Measurements from ENCODE around the gene VWA3A. TPM values are rescaled to one million over a fixed set of nuclear protein-coding genes. Genes with fewer than 3 reads are reported as not detected.

VWA3A gene
- total RNA-seq, 4 donors from 2014 or later = 0.17 to 2.0 TPM; not detected in 2

DNA sequence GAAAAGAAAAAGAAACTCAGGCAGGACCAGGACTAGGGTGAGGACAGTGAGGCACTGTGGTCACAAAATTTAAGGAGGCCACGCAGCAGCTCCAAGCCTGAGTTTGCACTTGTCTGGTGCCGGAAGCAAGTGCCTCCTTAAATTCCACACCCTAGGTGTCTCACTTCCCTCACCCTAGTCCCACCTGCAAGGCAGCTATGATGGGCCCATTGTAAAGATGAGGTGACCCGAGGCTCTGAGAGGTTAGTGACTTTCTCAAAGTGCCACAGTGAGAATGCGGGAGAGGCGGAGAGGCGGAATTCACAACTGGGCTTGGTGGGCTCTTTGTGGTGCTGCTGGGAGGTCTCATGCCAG, 92.3 kb downstream of the VWA3A start:
- WGBS, 2 donors = 93 to 97% methylated on average over 6 of the region's 6 CpGs
- H3K4me3 ChIP-seq (ENCODE audit: low read depth, poor library complexity, severe bottlenecking) = no peak overlapping the region
- intact Hi-C loops (cut with DNase I; ENCODE audit: low total_unique reads) = no loop called here
- no peak for DNase-seq (ENCODE audit: low spot score in 2 of 2)
- TF ChIP-seq, protein P1, sequence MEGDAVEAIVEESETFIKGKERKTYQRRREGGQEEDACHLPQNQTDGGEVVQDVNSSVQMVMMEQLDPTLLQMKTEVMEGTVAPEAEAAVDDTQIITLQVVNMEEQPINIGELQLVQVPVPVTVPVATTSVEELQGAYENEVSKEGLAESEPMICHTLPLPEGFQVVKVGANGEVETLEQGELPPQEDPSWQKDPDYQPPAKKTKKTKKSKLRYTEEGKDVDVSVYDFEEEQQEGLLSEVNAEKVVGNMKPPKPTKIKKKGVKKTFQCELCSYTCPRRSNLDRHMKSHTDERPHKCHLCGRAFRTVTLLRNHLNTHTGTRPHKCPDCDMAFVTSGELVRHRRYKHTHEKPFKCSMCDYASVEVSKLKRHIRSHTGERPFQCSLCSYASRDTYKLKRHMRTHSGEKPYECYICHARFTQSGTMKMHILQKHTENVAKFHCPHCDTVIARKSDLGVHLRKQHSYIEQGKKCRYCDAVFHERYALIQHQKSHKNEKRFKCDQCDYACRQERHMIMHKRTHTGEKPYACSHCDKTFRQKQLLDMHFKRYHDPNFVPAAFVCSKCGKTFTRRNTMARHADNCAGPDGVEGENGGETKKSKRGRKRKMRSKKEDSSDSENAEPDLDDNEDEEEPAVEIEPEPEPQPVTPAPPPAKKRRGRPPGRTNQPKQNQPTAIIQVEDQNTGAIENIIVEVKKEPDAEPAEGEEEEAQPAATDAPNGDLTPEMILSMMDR (IDR thresholded peaks at IDR 0.05) = no peak
- no peak for TF ChIP-seq POLR2A (IDR thresholded peaks at IDR 0.05)

DNA sequence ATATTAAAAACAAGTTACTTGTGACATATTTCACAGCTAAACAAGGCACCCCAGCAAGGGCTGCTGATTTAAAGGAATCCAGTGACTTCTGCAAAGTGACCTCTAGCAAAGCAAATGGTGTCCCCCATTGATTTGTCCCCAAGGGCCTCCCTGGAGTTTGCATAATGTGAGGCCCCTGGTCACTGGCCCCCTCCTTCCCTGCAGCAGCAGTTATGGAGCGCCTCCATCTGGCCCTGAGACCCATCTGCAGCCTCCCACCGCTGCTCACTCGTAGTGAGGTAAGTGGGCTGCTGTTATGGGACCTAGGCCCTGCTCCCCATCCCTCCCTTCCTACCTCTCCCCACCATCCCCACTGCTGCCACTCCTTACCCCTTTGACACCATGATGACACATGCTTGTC, 94.2 kb downstream of the VWA3A start:
- DNase-seq (ENCODE audit: low spot score in 2 of 2) = no peak
- TF ChIP-seq, protein P1 (IDR thresholded peaks at IDR 0.05) = no peak
- no peak for TF ChIP-seq POLR2A (IDR thresholded peaks at IDR 0.05)
- no peak overlapping the region for H3K4me3 ChIP-seq (ENCODE audit: low read depth, poor library complexity, severe bottlenecking)
- 73 to 88% methylated on average over 3 of the region's 3 CpGs for WGBS, 2 donors
- intact Hi-C loops (cut with DNase I; ENCODE audit: low total_unique reads) = loop anchor here (5.0 kb wide), 1 partner anchor 184 kb away; the partner anchor contains the start of gene PDZD9

DNA sequence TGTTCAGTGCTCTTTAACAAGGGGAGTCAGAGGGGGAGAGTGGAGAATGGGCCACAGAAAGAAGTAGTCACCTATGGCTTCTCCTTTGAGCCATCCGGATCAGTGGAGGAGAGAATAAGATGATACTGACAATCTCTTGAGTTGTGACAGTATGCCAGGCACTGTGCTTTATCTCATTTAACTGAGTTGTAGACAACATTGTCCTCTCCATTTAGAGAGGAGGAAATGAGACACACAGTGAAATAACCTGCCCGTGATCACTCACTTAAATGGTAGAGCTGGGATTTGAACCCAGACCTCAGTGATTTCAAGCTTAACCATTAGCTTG, 95.9 kb downstream of the VWA3A start:
- DNase-seq (ENCODE audit: low spot score in 2 of 2) = no peak

DNA sequence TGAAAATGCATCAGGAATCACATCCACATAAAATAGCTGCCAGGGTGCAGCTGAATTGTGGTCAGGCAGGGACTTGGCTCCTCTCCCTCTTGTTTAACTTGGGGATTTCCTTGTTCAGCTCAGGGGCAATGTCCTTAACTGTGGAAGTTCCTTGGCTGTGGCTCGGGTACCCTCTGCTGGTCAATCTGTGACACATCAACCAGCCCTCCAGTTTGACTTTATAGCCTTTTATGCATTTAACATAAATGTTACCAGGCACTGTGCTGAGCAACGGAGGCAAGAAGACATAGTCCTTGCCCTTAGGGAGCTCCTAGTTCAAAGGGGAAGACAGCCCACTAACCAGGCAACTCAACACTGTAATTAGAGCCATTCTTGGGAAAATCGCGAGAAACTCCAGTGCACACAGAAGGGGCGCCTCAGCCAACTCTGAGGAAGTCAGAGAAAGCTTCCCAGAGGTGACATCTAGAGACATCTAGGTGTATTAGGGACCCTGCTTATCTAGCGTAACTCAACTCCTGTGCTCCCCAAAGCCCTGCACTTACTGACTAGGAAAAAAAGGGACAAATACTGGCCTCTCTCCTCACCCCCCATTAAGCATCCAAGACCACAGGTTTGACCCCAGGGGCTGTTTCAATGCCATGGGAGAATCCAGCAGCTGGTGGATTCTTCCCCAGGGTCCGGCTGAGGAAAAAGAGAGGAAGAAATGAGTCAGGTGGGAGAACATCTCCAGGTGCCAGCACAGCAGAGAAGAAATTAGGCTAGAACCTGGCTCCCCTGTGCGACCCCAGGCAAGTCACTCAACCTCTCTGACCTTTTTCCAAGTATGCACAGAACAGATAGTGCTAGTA, 96.5 kb downstream of the VWA3A start:
- intact Hi-C loops (cut with DNase I; ENCODE audit: low total_unique reads) = loop anchor here (5.0 kb wide), 1 partner anchor 187 kb away; the partner anchor contains the start of gene PDZD9

More for the DNA sequence above, 95.9 kb downstream of the VWA3A start:
- intact Hi-C loops (cut with DNase I; ENCODE audit: low total_unique reads) = loop anchor here (5.0 kb wide), 1 partner anchor 186 kb away; the partner anchor contains the start of gene PDZD9
- TF ChIP-seq, protein P1 (IDR thresholded peaks at IDR 0.05) = no peak
- no peak for TF ChIP-seq POLR2A (IDR thresholded peaks at IDR 0.05)
- WGBS, 2 donors = 71 to 72% methylated on average over 2 of the region's 2 CpGs
- no peak overlapping the region for H3K4me3 ChIP-seq (ENCODE audit: low read depth, poor library complexity, severe bottlenecking)

DNA sequence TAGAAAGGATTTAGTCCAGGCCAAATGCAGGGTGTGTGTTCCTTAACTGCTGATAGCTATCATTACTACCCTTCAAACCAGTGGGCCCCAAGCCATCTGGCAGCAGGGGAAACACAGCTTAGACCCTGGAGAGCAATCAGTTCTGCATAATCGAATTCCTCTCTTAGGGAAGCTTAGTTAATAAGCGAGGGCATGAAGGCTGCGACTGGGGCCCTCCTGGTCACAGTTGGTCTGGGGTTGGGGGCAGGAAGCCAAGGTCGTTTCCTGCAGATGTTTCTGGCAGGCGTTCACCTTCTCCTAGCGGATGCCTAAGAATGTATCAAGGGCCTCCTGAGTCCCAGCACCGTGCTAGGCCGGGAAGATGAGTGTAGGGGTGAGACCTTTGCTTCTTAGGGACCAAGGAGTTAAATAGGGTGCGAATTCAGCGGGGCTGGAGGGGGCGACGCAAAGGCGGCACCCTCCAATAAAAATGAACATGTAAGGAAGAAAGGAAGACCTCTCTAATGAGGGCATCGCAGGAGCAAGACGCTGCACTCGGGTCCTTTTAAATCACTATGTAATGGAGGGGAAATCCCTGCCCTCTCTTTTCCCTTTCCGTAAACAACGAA, 97.2 kb downstream of the VWA3A start:
- H3K4me3 ChIP-seq (ENCODE audit: low read depth, poor library complexity, severe bottlenecking) = peak overlapping the region; percentile 45
- 0 to 2% methylated on average over 18 of the region's 18 CpGs for WGBS, 2 donors
- DNase-seq (ENCODE audit: low spot score in 2 of 2) = peak; percentile 75 to 95
- TF ChIP-seq, protein P1 (IDR thresholded peaks at IDR 0.05) = no peak
- no peak for TF ChIP-seq POLR2A (IDR thresholded peaks at IDR 0.05)
- intact Hi-C loops (cut with DNase I; ENCODE audit: low total_unique reads) = loop anchor here (5.0 to 10.0 kb wide), 2 partner anchors 187 to 1285 kb away; partner anchors contain the start of genes DCUN1D3, LYRM1 and PDZD9

More for the DNA sequence above, 96.5 kb downstream of the VWA3A start:
- no peak overlapping the region for H3K4me3 ChIP-seq (ENCODE audit: low read depth, poor library complexity, severe bottlenecking)
- TF ChIP-seq, protein P1 (IDR thresholded peaks at IDR 0.05) = peak in 1 of 3 donors; percentile 91
- no peak for TF ChIP-seq POLR2A (IDR thresholded peaks at IDR 0.05)
- 28 to 29% methylated on average over 8 of the region's 8 CpGs for WGBS, 2 donors
- DNase-seq (ENCODE audit: low spot score in 2 of 2) = peak; percentile 75 to 93

Measured in lower leg skin (tissue), 4 donors.